WI38 (cell line): ENCODE data around the gene ITPA.
"Not testable (repeated sequence)": the region's sequence is repeated elsewhere in the genome, so short reads cannot be mapped to it uniquely, and the experiment has no call there.

Source experiments
- H3K4me3 ChIP-seq: 2 replicates; pipeline ENCODE4 v1.5.1; 2011; ENCODE audit warnings: low read depth, mild to moderate bottlenecking, control low read depth, low read length
- CTCF ChIP-seq: IDR thresholded peaks from 2 replicates; pipeline ENCODE4 v1.5.1; 2012; ENCODE audit warnings: low read depth, mild to moderate bottlenecking, control low read depth, low read length

The ITPA gene

DNA sequence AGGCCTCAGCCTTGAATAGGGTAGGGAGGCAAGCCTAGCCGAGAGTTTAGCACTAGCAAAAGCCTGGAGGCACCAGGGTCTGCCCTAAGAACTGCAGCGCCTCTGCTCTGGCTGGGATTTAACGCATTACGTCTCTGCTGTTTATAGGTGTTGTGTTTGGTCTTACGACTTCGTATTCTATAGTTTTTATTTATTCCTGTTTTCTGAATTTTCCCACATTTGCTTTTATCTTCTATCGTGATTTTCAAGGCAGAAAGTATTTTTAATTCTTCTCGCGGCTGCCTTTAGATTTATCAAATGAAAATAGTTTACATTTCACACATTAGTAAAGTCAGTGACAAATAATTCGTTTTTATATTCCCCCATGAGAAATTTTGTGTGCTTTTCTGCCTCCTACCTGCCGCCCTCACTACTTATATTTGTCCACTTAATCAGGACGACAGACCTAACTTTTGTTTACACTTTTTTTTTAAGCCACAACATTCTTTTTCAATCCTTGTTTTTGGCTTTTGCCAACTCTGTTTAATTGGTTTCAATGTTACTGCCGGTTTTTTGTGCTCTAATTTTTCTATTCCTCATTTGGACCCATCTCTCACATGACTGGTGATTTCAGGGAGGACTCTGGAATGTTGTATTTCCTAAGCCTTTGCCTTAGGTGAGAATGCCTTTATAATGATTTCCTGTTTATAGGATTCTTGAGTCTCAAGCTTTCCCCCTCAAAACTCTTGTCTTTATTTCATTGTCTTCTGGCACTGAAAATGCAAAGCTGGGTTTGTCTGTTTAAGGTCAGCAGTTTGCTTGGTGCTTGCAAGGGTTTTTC, 34.6 kb upstream of the ITPA start:
- H3K4me3 ChIP-seq: peak overlapping the region; percentile 94
- TF ChIP-seq CTCF: no peak

DNA sequence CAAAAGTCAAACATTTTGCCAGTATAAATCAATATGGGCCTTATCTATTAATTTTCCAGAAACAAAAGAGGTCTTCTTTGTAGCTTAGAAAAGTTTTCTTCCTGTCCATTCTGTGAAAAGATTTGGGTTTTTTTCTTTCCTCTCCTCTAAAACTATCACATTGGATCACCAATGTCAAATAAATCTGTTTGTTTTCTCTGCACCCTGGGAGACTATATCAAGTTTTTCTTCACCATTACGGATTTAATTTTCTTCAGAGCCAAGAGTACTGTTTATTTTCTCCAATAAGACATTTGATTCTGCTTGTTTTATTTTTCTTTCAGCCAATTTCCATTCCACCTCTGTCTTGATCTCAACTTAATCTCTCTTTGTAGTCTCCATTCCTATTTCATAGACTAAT, 34.0 kb upstream of the ITPA start:
- no peak for TF ChIP-seq CTCF
- no peak overlapping the region; the same call in 1 of the 2 replicates for H3K4me3 ChIP-seq

DNA sequence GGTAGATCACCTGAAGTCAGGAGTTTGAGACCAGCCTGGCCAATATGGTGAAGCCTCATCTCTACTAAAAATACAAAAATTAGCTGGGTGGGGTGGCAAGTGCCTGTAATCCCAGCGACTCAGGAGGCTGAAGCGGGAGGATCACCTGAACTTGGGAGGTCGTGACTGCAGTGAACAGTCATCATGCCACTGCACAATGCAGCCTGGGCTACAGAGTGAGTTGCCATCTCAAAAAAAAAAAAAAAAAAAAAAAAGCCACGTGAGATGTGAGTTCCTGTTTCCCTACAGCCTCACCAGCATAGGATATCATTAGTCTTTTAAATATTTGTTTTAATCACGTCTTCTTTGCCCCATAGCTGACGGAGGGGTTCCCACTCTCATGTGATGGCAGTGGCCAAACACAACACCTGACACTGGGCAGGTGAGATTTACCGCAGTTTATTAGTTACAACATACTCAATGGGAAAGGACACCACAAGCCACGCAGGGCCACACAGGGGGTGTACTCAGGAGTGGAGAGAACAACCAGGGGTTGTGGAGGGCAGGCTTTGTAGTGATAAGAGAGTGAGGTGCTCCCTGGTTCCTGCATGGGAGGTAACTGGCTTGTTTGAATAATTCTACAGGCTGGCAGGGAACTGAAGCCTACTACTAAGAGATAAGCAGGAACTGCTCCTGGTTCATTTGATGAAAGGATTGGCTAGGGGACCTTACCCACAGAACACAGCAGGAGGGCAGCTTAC, 31.4 kb upstream of the ITPA start:
- no peak for TF ChIP-seq CTCF
- no peak overlapping the region for H3K4me3 ChIP-seq

- TF ChIP-seq CTCF: no peak
Observed at GRCh38 chr20:3180319-3180718, 29.0 kb upstream of the ITPA start.

DNA sequence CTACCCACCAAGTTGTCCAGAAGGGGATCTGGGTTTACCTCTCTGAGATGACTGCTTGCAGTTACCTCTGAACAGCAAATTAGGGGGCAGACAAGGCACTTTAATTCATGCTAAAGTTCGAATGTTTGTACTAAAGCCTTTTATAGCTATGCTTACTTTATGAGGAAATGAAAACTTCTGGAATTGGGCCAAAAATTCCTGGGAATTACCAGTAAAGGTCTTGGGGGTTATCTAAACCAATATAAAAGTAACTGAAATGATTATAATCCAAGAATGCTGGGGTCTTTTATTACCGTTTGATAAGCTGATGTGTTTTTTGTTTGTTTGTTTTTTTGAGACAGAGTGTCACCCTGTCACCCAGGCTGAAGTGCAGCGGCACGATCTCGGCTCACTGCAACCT, 28.0 kb upstream of the ITPA start:
- TF ChIP-seq CTCF: no peak
- no peak overlapping the region for H3K4me3 ChIP-seq

More at GRCh38 chr20:3180319-3180718, 29.0 kb upstream of the ITPA start:
- H3K4me3 ChIP-seq: no peak overlapping the region

- not testable (repeated sequence) for H3K4me3 ChIP-seq
Observed at GRCh38 chr20:3182429-3182828, 26.9 kb upstream of the ITPA start.

DNA sequence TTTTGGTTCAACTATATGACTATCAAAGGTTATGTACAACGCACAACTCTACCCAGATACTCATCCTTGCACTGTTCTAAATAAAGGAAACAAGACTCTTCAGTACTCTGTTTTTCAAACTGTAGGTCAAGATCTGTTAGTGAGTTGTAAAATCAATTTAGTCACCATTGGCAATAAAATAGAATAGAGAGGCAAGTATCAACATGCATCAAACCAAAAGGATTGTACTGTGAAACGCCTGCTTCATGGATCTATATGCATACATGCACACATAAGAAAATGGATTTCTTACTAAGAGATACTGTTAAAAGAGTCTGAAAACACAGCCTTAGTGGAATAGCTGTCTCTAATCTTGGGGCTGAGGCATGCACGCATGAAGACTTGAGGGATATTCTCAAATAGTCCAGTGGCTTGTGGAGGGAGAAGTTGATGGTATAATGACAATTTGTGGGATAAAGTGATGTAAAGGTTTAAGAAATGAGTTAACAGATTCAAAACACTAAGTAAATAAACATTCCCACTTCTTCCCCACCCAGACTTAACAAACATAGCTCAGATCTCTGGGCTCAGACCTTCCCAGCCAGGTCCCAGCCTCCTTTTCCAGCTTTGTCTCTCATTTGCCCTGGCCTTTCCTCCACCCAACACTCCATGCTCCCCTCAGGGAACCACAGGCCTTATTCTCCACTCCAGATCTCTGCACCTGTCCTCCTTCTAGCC, 25.2 kb upstream of the ITPA start:
- TF ChIP-seq CTCF: no peak
- H3K4me3 ChIP-seq: no peak overlapping the region

GRCh38 chr20:3187861-3188260, 21.4 kb upstream of the ITPA start:
- not testable (repeated sequence) for H3K4me3 ChIP-seq
